Measurements from ENCODE around the gene HSPA1A.

DNA sequence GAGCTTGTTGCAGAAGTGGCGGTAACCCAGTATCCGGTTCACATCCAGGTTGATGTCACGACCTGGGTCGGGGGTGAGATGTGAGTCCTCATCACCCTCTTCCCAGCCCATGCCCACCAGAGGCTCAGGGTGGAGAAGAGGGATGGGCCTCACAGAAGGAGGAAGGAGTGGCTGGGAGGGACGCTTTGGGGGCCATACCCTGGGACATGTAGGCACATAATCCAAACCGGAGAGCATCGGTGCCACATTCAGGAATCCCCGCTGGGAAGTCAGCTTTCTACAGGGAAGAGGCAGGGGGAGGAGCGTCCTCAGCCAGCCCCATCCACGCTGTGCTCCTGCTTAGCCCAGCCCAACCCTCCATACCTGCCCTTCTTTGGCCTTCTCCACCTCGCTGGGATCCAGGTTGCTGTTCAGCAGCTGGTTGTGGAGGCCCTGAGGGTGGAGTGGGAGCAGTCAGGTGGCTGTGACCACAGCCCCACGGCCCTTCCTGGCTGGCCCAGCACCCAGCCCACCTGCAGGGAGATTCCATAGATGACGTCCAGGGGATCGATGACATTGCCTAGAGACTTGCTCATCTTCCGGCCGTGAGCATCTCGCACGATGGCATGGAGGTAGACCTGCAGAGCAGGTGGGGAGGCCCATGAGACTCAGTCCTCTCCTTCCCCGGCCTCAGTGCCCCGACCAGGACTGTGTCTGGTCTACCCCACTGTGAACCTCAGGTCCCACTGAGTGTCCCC, 34.7 kb upstream of the HSPA1A start:
- TF ChIP-seq, protein P1, sequence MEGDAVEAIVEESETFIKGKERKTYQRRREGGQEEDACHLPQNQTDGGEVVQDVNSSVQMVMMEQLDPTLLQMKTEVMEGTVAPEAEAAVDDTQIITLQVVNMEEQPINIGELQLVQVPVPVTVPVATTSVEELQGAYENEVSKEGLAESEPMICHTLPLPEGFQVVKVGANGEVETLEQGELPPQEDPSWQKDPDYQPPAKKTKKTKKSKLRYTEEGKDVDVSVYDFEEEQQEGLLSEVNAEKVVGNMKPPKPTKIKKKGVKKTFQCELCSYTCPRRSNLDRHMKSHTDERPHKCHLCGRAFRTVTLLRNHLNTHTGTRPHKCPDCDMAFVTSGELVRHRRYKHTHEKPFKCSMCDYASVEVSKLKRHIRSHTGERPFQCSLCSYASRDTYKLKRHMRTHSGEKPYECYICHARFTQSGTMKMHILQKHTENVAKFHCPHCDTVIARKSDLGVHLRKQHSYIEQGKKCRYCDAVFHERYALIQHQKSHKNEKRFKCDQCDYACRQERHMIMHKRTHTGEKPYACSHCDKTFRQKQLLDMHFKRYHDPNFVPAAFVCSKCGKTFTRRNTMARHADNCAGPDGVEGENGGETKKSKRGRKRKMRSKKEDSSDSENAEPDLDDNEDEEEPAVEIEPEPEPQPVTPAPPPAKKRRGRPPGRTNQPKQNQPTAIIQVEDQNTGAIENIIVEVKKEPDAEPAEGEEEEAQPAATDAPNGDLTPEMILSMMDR (IDR thresholded peaks at IDR 0.05): no peak
- no peak for TF ChIP-seq POLR2A (IDR thresholded peaks at IDR 0.05)
